HL-60 (cell line): Measurements from ENCODE around the gene CFAP69.

Experiments
- DNase-seq, 2 experiments: peaks; one replicate each; pipeline ENCODE4 v3.0.0-alpha.2; 2010 to 2020; ENCODE audit warnings: low read depth in 1 of 2, low spot score in 1 of 2
- H3K27ac ChIP-seq: fragments of 250-450 bp; sonication (Bioruptor Pico); replicated peaks from 2 replicates; pipeline ENCODE4 v1.5.1; 2020; ENCODE audit warnings: mild to moderate bottlenecking, moderate library complexity
- H3K27me3 ChIP-seq: fragments of 250-450 bp; sonication (Bioruptor Pico); 2 replicates; pipeline ENCODE4 v1.5.1; 2021; ENCODE audit warnings: mild to moderate bottlenecking, moderate library complexity; ENCODE audit not compliant: insufficient read depth, poor library complexity, severe bottlenecking
- H3K4me3 ChIP-seq: replicated peaks from 2 replicates; pipeline ENCODE4 v1.5.1; 2011; ENCODE audit warnings: mild to moderate bottlenecking, control low read depth, low read length; ENCODE audit not compliant: insufficient read depth
- CTCF ChIP-seq: IDR thresholded peaks from one replicate; pipeline ENCODE4 v1.5.1; 2011; ENCODE audit warnings: low read length, control low read depth, inconsistent platforms; ENCODE audit not compliant: insufficient read depth
- GABPA ChIP-seq: IDR thresholded peaks from 2 replicates; pipeline ENCODE4 v1.6.1; 2012; ENCODE audit warnings: low read depth
- POLR2AphosphoS5 ChIP-seq: IDR thresholded peaks from 2 replicates; pipeline ENCODE4 v1.6.1; 2012; ENCODE audit warnings: low read depth
- SPI1 ChIP-seq: IDR thresholded peaks from 2 replicates; pipeline ENCODE4 v1.6.1; 2012; ENCODE audit warnings: low read depth, mild to moderate bottlenecking, borderline replicate concordance
- TF ChIP-seq, protein P1 (sequence below): IDR thresholded peaks from 2 replicates; pipeline ENCODE4 v1.6.1; 2012; ENCODE audit warnings: low read depth; ENCODE audit not compliant: insufficient replicate concordance

CFAP69 gene

DNA sequence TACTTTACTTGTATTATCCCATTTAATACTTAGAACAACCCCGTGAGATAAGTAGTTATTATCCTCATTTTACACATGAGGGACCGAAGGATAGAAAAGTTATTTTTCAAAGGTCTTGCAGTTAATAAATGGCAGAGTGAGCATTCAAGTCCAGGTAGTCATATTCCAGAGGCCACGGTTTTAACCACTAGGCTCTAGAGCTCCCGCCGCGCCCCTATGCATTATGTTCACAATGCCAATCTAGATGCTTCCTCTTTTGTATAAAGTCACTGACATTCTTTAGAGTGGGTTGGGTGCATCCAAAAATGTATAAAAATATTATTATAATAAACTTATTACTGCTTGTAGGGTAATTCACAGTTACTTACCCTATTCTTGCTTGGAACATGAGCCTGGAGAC, 11.4 kb upstream of the CFAP69 start:
- Histone ChIP-seq H3K27ac (no peak overlapping the region), H3K4me3 (no peak overlapping the region), H3K27me3 (no peaks in the 10 kb centered on the region)
- TF ChIP-seq CTCF, result no peak
- TF ChIP-seq, protein P1, sequence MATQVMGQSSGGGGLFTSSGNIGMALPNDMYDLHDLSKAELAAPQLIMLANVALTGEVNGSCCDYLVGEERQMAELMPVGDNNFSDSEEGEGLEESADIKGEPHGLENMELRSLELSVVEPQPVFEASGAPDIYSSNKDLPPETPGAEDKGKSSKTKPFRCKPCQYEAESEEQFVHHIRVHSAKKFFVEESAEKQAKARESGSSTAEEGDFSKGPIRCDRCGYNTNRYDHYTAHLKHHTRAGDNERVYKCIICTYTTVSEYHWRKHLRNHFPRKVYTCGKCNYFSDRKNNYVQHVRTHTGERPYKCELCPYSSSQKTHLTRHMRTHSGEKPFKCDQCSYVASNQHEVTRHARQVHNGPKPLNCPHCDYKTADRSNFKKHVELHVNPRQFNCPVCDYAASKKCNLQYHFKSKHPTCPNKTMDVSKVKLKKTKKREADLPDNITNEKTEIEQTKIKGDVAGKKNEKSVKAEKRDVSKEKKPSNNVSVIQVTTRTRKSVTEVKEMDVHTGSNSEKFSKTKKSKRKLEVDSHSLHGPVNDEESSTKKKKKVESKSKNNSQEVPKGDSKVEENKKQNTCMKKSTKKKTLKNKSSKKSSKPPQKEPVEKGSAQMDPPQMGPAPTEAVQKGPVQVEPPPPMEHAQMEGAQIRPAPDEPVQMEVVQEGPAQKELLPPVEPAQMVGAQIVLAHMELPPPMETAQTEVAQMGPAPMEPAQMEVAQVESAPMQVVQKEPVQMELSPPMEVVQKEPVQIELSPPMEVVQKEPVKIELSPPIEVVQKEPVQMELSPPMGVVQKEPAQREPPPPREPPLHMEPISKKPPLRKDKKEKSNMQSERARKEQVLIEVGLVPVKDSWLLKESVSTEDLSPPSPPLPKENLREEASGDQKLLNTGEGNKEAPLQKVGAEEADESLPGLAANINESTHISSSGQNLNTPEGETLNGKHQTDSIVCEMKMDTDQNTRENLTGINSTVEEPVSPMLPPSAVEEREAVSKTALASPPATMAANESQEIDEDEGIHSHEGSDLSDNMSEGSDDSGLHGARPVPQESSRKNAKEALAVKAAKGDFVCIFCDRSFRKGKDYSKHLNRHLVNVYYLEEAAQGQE, result no peak
- TF ChIP-seq GABPA, result no peak
- TF ChIP-seq SPI1, result no peak
- TF ChIP-seq POLR2AphosphoS5, result no peak
- DNase-seq, result no peak

GRCh38 chr7:90236721-90237289, 8.2 kb upstream of the CFAP69 start:
- DNase-seq, result no peak
- Histone ChIP-seq H3K27ac (no peak overlapping the region), H3K27me3 (no peaks in the 10 kb centered on the region), H3K4me3 (no peak overlapping the region)
- TF ChIP-seq, protein P1, result no peak
- TF ChIP-seq CTCF, result no peak
- TF ChIP-seq POLR2AphosphoS5, result no peak
- TF ChIP-seq GABPA, result no peak
- TF ChIP-seq SPI1, result no peak

DNA sequence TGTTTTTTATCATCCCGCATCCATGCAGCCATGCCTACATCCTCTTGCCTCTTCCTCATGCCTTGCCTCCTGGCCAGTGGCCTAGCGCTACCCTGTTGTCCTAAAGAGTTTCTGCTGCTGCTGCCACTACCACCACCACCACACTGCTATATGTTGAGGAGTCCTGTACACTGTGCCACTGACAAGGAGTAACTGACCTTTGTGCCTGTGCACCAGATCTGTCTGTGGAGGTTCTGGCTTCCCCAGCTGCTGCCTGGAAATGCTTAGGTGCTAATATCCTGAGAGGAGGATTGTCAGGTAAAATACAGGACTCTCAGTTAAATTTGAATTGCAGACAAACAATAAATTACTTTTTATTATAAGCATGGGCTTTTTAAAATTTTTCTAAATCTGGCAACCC, 7.0 kb upstream of the CFAP69 start:
- Histone ChIP-seq H3K27ac (no peak overlapping the region), H3K4me3 (no peak overlapping the region), H3K27me3 (no peaks in the 10 kb centered on the region)
- no peak for DNase-seq
- no peak for TF ChIP-seq CTCF
- TF ChIP-seq POLR2AphosphoS5, result no peak
- no peak for TF ChIP-seq SPI1
- TF ChIP-seq, protein P1, result no peak
- no peak for TF ChIP-seq GABPA
